GM23248 (cell line): ENCODE results near the gene CTSE.

Experiments used
- EZH2 ChIP-seq: fragments of 200-600 bp; sonication (generic); IDR thresholded peaks from 2 replicates; pipeline ENCODE4 v1.6.1; 2018; ENCODE audit warnings: antibody characterized with exemption, mild to moderate bottlenecking; ENCODE audit not compliant: insufficient read depth, poor library complexity, severe bottlenecking
- EZH2phosphoT487 ChIP-seq: fragments of 200-600 bp; sonication (generic); IDR thresholded peaks from 2 replicates; pipeline ENCODE4 v1.6.1; 2018; ENCODE audit warnings: antibody characterized with exemption, moderate library complexity, mild to moderate bottlenecking, low read depth; ENCODE audit not compliant: insufficient read depth

- TF ChIP-seq EZH2phosphoT487, result no peak
- TF ChIP-seq EZH2, result no peak
Measured at GRCh38 chr1:205972491-205973168, 51.1 kb downstream of the CTSE start.
